ENCODE data around the gene TRRAP.
"Not testable (repeated sequence)": the region's sequence is repeated elsewhere in the genome, so short reads cannot be mapped to it uniquely, and the experiment has no call there.

Gene TRRAP

DNA sequence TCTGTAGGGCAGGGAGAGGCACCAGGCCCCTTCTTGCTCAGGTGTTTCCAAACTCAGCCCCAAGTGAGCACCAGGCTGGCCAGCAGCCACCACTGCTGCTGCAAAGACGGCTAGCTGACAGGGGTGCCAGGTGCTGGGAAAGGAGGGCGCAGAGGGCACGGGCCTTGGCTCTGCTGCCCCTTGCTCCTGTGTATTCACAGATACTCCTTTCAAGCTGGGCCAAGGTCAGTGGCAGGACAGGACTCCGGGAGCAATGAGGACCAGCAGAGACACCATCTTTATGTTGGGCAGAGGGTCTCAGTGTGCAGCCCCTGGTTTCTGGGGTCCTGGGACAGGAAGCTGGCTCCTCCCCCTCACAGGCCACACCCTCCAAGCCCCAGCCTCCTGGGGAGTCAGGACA, 155.4 kb downstream of the TRRAP start:
- no peak for DNase-seq

DNA sequence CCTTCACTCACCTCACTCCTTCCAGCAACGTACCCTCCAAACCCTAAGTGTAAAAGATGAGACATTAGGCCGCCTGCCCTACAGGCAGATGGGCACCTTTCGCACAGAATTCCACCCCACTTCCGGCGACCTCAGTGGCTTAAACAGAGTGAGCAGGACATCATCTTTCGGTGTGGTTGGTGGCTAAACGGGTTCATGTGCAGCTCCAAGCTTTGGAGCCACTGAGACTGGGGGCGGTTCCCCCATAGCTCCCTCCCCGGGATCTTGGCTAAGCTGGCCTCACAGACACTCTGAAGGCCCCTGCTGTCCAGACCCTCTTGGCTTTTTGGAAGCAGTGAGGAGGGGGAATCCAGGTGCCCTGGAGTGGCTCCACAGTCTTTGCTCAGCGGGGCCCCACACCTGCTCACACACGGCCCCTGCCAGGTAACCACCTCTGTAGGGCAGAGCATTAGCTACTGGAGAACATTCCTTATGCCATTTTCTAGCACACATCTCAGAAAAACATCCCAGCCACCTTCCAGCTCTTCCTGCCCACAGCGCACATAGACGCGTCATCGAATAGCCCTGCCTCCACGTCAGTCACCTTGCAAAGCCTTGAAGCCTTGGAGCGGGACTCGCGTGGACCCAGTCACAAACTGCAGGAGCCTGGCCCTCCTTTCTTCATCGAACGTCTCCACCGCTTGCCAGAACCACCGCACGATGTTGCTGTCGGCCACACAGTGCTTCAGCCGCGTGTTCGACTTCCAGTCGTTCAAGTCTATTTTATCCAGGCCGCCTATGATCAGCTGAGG, 156.8 kb downstream of the TRRAP start:
- DNase-seq: no peak

DNA sequence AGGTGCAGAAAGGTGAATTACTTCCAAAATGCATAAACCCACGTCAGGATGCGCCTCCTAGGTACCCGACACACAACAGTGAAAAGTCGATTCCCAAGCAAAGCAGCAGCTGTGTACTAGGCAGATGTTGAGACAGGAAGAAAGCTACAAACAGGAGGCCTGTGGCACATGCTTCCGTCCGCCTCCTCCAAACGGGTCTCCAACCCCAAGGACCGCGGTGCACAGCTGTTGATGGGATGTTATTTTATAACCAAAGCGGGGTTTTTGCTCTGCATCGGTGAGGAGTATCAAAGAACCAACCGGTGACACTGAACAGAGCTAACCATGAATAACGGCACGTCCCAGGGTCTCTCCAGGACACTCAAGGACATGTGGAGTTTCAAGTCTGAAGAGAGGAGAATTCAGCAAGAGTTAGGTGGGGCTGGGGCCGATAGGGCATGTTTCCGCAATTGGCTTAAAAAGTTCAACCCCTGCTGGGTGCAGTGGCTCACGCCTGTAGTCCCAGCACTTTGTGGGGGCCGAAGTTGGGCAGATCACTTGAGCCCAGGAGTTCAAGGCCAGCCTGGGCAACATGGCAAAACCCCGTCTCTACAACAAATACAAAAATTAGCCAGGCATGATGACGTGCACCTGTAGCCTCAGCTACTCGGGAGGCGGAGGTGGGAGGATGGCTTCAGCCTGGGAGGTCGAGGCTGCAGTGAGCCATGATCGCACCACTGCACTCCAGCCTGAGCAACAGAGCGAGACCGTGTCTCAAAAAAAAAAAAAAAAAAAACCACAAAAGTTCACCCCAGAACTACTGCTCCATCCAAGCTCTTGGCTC, 157.6 kb downstream of the TRRAP start:
- no peak for DNase-seq

DNA sequence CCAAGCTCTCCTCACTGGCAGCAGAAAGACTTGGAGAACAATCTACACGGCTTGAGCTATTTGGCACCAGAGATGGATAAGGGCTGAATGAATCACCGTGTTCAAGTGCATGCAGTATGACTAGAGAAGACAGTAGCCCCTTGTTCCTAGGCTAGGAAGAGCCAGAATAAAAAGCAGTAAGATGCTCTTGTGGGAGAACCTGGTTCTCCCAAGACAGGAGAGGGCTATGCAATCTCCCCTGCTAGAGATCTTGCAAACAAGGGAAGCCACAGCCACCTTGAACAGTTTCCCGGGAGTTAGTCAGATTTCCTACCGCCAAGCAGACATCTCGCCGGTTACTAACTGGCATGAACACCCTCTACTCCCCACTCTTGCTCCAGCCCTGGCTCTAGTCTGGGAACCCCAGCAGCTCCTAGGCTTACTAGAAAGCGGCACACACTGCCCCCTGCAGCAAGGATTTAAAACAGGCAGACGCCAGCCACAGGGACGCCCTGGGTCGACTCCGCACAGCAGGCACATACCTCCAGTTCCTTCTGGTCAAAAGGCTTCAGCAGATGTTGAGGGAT, 158.3 kb downstream of the TRRAP start:
- no peak for DNase-seq

DNA sequence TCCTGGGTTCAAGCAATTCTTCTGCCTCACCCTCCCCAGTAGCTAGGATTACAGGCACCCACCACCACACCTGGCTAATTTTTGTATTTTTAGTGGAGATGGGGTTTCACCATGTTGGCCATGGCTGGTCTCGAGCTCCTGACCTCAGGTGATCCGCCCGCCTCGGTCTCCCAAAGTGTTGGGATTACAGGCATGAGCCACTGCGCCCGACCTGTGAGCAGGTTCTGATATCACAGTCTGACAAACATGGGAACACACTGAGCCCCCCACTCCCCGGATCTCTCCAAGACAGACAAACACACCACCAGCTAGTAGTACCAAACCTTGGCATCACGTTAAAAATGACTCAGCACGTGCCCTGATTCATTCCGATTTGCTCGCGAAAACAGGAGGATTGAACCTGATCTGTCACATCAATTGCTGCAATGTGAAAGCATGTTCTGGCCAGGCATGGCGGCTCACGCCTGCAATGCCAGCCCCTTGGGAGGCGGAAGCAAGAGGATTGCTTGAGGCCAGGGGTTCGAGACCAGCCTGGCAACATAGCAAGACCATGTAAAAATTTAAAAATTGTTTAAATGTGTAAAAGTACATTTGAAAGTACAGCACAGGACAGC, 159.1 kb downstream of the TRRAP start:
- DNase-seq: no peak

DNA sequence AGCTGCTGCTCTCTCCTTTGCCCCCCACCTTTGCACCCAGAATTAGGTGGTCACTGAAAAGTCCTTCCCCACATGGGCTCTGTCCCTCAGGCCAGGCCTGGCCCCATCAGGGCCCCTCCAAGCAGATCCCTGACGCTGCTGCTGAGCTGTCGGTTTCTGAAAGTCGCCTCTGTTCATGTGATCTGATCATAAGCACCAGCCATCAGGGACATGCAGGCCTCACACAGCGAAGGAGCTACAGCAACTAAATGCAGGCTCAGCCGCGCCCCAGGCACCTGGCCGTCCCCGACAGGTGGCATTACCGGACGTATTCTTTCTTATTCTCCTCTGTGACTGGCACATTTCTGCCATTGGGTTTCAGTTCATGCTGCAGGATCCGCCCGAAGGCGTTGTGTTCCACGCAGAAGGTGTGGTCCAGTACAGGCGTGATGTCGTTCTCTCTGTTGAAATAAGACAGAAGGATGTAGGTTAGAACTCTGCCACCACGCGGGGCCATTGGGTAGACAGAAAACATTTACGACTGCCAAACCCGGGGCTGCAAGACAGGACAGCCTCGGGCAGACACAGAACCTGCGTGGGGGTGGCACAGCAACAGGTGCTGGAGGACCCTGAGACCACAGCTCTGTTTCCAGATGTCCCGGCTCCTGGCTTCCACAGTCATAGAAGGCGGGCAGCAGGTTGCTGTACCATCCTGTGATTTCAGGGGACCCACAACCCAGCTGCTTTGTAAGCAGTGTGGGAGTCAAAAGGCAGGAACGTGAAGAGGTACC, 159.9 kb downstream of the TRRAP start:
- no peak for DNase-seq

DNA sequence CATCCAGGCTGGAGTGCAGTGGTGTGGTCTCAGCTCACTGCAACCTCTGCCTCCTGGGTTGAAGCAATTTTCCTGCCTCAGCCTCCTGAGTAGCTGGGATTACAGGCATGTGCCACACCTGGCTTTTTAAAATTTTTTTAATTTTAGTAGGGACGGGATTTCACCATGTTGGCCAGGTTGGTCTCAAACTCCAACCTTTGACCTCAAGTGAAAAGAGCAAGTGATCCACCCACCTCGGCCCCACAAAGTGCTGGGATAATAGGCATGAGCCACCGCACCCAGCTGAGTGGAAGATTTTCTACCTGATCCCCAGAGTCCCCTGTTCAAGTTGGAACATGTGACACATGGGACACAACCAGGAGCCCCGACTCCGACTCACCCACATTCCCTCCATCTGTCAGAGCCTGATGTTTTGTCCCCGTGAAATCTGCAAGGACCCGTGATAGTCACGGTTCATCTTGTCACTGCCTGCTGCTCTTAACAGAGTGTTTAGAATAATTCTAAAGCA, 161.1 kb downstream of the TRRAP start:
- DNase-seq: no peak

DNA sequence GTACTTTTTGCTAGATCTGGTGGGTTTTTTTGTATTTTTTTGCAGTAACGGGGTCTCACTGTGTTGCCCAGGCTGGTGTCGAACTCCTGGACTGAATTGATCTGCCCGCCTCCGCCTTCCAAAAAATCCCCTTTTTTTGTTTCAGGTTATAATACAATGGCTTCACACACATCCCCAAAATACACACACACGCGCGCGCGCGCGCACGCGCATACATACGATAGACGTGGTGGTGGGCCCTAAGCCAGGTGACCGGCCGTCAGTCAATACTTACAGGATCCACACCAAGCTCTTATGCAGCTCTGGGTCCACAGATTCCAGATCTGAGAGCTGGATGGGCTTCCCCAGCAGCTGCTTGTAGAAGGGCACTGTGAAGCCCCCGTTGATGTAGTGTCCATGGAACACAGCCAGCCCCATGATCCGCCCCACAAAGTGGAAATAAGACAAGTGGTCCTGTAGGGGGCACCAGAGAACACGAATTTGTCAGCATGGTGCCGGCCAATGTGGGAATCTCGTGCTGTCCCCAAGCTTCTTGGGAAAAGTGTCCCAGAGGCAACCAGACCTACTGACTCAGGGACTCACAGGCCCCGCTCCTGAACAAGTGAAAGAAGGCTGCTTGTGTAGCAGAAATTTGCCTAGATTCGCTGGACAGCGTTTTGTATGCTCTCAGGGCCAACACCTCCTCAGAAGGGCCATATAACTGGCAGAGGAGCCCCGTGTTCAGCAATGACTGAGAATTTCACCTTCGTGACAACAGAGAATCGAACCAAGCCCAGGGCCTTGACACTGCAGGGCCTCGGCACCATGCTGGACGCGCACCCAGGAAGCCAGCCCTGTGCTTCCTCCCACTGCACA, 162.0 kb downstream of the TRRAP start:
- peak; percentile 45 for DNase-seq

DNA sequence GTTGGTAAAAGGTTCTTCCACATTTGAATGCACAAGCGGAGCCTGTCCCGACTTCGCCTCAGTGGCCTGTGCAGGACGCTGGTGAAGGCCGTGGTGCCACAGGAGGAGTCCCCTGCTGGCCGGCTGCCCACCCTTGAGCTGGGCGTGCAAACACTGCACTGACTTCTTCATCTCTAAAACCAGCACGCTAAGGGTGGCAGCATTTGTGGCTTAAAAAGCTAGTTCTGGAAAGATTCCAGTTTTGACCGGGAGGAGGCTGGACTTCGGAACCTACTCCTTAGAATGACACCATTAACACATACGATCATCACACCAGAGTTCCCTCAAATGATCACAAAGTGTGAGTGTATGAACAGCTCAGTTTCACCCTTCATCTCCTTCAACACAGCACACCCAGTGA, 163.2 kb downstream of the TRRAP start:
- DNase-seq: no peak

DNA sequence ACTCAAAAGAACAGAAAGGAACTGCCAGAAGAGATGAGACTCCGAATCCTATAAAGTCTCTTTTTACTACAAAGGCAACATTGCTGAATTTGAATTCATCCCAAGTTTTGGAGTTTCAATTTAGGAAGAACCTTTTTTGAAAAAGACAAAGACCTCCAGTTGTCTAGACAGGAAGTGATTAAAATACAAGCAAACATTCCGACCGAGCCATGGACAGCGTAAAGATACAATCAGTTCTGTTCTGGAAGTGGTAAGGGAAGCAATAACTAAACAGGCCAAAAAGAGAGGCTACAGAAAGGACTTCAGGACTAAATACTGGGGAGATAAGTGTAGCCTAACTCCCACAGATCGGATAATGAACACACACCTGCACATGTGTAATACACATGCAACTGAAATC, 164.6 kb downstream of the TRRAP start:
- DNase-seq: no peak

DNA sequence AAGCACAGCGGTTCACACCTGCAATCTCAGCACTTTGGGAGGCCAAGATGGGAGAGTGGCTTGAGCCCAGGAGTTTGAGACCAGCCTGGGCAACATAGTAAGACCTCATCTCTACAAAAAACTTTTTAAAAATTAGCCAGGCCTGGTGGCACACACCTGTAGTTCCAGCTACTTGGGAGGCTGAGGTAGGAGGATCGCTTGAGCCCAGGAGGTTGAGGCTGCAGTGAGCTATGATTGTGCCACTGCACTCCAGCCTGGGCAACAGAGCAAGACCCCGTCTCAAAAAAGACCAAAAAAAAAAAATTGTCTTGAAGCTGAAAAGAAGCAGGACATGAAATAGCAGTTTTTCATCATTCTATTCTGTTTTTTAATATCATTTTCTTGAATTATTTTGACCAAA, 166.5 kb downstream of the TRRAP start:
- not testable (repeated sequence) for DNase-seq

DNA sequence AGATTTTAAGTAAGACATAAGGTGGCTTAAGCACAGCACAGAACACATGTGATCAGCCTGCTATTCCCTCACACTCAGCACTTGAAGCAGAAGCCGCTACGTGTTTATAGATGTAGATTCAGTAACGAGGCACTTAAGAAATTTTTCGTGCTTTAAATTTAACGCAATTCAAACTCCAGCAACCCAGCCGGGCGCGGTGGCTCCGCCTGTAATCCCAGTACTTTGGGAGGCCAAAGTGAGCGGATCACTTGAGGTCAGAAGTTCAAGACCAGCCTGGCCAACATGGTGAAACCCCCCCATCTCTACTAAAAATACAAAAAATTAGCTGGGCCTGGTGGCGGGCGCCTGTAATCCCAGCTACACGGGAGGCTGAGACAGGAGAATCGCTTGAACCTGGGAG, 167.9 kb downstream of the TRRAP start:
- DNase-seq: not testable (repeated sequence)

DNA sequence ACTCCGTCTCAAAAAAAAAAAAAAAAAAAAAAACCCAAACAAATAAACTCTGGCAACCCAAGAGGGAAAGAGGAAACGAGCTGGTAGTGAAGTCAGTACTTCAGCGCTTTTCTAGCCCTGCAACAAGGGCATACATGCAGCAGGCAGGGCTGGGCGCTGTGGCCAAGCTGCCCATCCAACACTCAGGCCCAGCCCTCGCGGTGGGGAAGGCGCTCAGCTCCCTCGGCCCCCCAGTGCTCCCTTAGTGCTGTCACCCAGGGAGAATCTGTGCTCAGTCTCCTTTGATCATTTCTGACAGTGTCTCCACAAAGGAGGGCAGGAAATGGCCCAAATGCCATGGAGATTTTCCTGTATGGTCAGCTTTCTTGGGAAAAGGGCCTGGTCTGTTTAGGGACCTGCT, 168.4 kb downstream of the TRRAP start:
- DNase-seq: no peak

DNA sequence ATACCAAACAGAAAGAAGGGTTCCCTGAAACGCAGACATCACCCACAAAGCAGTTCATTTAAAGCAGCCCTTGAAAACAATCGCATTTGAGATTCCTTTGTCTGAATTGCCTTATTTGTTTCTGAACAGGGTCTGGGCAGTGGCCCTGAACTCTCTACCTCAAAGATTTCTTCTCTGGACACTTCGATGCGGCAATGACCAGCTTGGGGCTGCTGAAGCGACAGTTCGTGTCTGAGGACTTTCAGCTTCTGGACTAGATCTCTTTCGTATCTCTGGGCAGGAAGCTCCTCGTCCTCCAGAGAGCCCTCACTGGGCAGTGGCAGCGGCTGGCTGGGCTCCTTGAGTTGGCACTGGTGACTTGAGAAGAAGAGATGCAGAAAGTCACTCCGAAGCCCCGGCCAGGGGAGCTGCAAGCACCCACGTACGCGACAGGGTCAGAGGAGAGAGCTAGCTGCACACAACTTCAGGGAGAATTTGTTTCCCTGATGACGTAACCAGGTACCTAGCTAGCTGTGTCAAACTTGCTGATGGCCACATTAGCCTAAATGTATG, 169.3 kb downstream of the TRRAP start:
- DNase-seq: no peak

DNA sequence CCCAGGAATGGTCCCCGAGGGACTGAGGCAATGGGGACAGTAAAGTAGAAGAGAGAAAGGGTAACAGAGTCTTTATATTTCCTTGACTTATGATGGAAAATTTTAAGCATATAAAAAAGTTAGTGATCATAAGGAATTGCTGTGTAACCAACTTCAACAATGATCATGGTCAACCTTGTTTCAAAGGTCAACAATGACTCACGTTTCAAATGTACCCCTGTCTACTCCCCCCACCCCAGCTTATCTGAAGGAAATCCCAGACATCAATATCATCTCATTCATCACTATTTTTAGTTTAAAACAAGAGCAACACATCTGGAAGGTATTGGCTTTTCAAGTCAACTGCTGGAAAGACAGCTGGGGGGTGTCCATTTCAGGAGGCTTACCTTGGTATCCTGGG, 172.6 kb downstream of the TRRAP start:
- no peak for DNase-seq

DNA sequence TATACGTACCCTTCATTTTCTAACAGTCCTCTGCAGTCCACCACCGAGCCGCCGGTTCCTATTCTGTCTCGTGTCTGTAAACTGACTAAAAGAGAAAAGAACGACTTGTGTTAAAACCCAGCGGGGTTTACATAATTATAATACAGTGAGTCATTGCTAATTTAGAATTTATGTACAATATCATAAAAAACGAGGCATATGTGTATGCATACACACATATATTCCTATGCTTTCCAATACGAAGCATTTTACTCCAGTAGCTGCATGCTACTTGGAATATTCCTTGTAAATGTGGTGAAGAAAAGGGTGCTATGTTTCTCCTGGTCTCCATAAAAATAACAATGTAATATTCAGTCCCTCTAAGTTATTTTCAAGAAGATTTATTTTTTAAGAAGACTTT, 176.4 kb downstream of the TRRAP start:
- no peak for DNase-seq

DNA sequence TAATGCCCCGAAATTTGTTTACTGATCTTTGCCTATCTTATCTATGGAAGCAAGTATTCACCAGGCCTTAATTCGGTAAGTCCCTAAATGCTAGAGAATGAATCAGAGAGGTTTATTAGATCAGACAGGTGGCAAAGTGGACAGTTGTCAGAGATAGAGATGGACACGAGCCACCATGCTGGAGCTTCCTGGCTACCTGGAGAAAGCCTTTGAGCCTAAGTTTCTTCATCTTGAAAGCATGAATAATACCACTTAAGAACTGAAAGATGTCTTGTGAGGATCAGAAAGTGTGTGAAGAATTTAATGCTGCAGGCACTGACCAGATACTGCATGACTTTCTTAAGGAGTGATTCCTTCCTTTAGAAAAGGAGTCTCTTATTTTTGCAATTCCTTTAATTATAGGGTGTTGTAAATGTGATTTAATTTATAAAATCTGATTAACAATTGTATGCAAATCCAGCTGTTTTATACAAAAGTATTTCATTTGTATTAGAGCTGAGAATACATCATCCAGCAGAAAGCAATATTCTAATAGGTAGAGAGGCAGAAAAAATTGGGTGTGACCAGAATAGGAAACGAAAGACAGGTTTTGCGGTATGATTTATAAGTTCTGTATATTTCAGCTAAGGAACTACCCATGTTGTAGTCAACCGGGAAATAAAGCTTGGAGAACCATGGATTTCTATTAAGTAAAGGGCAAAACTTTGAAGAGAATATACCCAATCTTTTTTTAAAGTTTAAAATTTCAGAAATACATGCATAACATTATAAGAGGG, 182.9 kb downstream of the TRRAP start:
- no peak for DNase-seq
